Measurements from ENCODE around the gene ZSWIM8. TPM values are rescaled to one million over a fixed set of nuclear protein-coding genes. Genes with fewer than 3 reads are reported as not detected.

Gene ZSWIM8
- polyA plus RNA-seq, 1 donor (not counting 4 experiments of a cell fraction or from before 2014, with no cell fraction given) = 34.2 TPM

DNA sequence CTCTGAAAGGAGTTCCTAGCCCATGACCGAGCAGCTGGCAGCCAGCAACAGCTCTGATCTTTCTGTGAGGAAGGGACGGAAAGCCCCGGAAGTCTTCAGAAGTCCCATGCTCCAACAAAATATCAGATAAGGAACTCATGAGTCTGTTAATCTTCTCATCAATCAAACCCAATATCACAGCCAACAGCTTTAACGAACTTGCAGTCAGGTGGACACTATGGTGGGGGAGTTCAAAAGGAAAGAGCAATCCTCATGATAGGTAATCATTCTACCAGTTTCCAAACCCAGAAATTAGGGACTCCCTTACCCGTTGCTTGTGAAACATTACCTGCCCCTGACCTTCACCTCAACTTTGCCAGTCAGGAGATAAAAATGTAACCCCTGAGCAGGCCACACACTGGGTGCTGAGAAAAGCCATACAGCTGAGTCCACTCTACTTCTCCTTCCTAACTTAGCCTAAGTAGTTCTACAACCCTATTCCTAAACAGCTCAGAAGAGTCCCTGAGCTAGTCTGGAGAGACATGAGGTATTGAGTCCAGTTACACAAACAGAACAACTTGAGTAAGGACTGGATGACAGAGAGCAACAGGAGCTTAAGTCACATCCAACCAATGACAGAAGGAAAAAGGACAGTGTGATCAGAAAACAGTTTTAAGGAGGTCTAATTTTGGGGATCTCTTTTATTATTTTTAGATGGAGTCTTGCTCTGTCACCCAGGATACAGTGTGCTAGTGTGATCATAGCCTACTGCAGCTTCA lies 23.8 kb downstream of the ZSWIM8 start:
- Histone ChIP-seq H3K9me1 (ENCODE audit: control insufficient read depth, extremely low read depth, insufficient read depth, low read length) (no peaks in the 10 kb centered on the region), H2AFZ (ENCODE audit: control insufficient read depth, low read length) (no peak overlapping the region), H3K27ac (ENCODE audit: control insufficient read depth, insufficient read depth, low read length) (no peak overlapping the region), H3K4me1 (ENCODE audit: control insufficient read depth, extremely low read depth, insufficient read depth, low read length) (no peaks in the 10 kb centered on the region), H3K9ac (ENCODE audit: control insufficient read depth, extremely low read depth, insufficient read depth, low read length) (no peak overlapping the region), H3K4me2 (ENCODE audit: control insufficient read depth, extremely low read depth, insufficient read depth, low read depth, low read length) (no peak overlapping the region), H3K4me3 (ENCODE audit: control insufficient read depth in 2 of 3, extremely low read depth in 1 of 3, insufficient read depth in 2 of 3, low read depth in 1 of 3, low read length in 3 of 3) (no peak overlapping the region), H3K9me3 (ENCODE audit: control insufficient read depth, low read depth, low read length) (no peaks in the 10 kb centered on the region), H3K27me3 (ENCODE audit: control insufficient read depth, extremely low read depth, insufficient read depth, low read length) (no peaks in the 10 kb centered on the region), H3K36me3 (ENCODE audit: control insufficient read depth in 2 of 2, extremely low read depth in 1 of 2, insufficient read depth in 2 of 2, low read length in 2 of 2) (peaks cover 23% of the 10 kb centered on the region in 2 experiments), H4K20me1 (ENCODE audit: control insufficient read depth, extremely low read depth, insufficient read depth, low read length) (no peaks in the 10 kb centered on the region), H3K79me2 (ENCODE audit: control insufficient read depth, insufficient read depth, low read length) (peaks cover 3% of the 10 kb centered on the region)
- DNase-seq (ENCODE audit: low read depth, low spot score) (no peak), FAIRE-seq (no peak)
- dilution Hi-C loops (cut with MboI; ENCODE audit: extremely low pct_ligation_motif_present, low sequenced_read_pairs) = no loop called here
- TF ChIP-seq, protein P1, sequence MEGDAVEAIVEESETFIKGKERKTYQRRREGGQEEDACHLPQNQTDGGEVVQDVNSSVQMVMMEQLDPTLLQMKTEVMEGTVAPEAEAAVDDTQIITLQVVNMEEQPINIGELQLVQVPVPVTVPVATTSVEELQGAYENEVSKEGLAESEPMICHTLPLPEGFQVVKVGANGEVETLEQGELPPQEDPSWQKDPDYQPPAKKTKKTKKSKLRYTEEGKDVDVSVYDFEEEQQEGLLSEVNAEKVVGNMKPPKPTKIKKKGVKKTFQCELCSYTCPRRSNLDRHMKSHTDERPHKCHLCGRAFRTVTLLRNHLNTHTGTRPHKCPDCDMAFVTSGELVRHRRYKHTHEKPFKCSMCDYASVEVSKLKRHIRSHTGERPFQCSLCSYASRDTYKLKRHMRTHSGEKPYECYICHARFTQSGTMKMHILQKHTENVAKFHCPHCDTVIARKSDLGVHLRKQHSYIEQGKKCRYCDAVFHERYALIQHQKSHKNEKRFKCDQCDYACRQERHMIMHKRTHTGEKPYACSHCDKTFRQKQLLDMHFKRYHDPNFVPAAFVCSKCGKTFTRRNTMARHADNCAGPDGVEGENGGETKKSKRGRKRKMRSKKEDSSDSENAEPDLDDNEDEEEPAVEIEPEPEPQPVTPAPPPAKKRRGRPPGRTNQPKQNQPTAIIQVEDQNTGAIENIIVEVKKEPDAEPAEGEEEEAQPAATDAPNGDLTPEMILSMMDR (optimal IDR thresholded peaks at IDR 0.05 in 1 of 3, IDR thresholded peaks at IDR 0.05 in 1 of 3, conservative IDR thresholded peaks at IDR 0.05 in 1 of 3; ENCODE audit: extremely low read depth in 1 of 3, insufficient read depth in 2 of 3, low read length in 3 of 3) = no peak
- no peak for TF ChIP-seq EZH2 (IDR thresholded peaks at IDR 0.05; ENCODE audit: low read length)

DNA sequence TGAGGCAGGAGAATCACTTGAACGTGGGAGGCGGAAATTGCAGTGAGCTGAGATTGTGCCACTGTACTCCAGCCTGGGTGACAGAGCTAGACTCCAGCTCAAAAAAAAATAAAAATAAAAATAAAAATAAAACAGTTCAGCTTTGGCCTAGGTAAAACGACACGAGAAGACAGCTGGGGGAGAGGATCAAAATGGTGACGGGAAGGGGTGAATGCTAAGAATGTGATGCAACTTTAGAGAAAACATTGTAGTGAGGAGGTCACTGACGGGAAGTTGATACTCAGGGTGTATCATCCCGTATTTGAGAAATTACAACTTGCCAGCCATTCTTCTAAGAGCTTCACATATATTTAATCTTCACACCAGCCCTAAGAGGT lies 24.9 kb downstream of the ZSWIM8 start:
- no peak for DNase-seq (ENCODE audit: low read depth, low spot score)
- Histone ChIP-seq H3K36me3 (ENCODE audit: control insufficient read depth in 2 of 2, extremely low read depth in 1 of 2, insufficient read depth in 2 of 2, low read length in 2 of 2) (peaks cover 25 to 29% of the 10 kb centered on the region in 2 experiments), H3K27ac (ENCODE audit: control insufficient read depth, insufficient read depth, low read length) (no peak overlapping the region), H4K20me1 (ENCODE audit: control insufficient read depth, extremely low read depth, insufficient read depth, low read length) (no peaks in the 10 kb centered on the region), H3K4me2 (ENCODE audit: control insufficient read depth, extremely low read depth, insufficient read depth, low read depth, low read length) (peak overlapping the region; percentile 92), H3K4me3 (ENCODE audit: control insufficient read depth in 2 of 3, extremely low read depth in 1 of 3, insufficient read depth in 2 of 3, low read depth in 1 of 3, low read length in 3 of 3) (peak overlapping the region; percentile 73 to 79 (median 76)), H3K79me2 (ENCODE audit: control insufficient read depth, insufficient read depth, low read length) (peaks cover 3% of the 10 kb centered on the region), H3K4me1 (ENCODE audit: control insufficient read depth, extremely low read depth, insufficient read depth, low read length) (no peaks in the 10 kb centered on the region), H2AFZ (ENCODE audit: control insufficient read depth, low read length) (no peak overlapping the region), H3K9me1 (ENCODE audit: control insufficient read depth, extremely low read depth, insufficient read depth, low read length) (no peaks in the 10 kb centered on the region), H3K9me3 (ENCODE audit: control insufficient read depth, low read depth, low read length) (no peaks in the 10 kb centered on the region), H3K27me3 (ENCODE audit: control insufficient read depth, extremely low read depth, insufficient read depth, low read length) (no peaks in the 10 kb centered on the region), H3K9ac (ENCODE audit: control insufficient read depth, extremely low read depth, insufficient read depth, low read length) (peak overlapping the region; percentile 82)
- dilution Hi-C loops (cut with MboI; ENCODE audit: extremely low pct_ligation_motif_present, low sequenced_read_pairs) = no loop called here
- TF ChIP-seq, protein P1 (optimal IDR thresholded peaks at IDR 0.05 in 1 of 3, IDR thresholded peaks at IDR 0.05 in 1 of 3, conservative IDR thresholded peaks at IDR 0.05 in 1 of 3; ENCODE audit: extremely low read depth in 1 of 3, insufficient read depth in 2 of 3, low read length in 3 of 3) = no peak
- no peak for TF ChIP-seq EZH2 (IDR thresholded peaks at IDR 0.05; ENCODE audit: low read length)
- FAIRE-seq = no peak
